ENCODE data around the gene SAMD14.

SAMD14 gene

DNA sequence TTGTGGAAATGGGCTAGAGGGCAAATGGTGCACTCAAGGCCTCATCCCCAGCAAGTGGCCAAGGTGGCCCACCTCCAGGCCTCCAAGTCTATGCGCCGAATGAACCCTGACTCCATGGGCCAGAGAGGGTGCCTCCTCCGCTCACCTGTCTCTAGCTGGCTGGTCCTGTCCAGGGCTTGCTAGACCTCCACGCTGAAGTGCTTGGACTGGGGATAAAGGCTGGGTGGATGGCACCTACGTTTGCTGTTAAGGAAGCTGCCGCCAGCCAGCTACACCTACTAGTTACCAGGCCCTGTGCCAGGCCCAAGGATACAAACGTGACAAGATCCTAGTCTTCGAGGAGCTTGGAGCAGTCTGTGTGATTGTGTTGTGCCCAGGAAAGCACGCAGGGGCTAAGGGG, 35.1 kb upstream of the SAMD14 start:
- no peak for DNase-seq (ENCODE audit: low read depth)

DNA sequence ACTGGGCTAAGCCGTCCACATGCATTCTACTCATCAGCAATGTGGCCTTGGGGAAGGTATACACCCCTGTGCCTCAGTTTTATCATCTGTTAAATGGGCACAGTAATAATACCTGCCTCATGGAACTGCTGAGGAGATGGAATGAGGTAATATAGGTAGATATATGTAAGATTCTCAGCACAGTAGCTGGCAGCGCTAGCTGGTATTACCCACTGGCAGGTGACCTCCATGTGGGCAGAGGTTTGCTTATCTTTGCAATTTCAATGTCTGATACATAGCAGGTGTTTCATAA, 34.7 kb upstream of the SAMD14 start:
- DNase-seq (ENCODE audit: low read depth) = no peak

DNA sequence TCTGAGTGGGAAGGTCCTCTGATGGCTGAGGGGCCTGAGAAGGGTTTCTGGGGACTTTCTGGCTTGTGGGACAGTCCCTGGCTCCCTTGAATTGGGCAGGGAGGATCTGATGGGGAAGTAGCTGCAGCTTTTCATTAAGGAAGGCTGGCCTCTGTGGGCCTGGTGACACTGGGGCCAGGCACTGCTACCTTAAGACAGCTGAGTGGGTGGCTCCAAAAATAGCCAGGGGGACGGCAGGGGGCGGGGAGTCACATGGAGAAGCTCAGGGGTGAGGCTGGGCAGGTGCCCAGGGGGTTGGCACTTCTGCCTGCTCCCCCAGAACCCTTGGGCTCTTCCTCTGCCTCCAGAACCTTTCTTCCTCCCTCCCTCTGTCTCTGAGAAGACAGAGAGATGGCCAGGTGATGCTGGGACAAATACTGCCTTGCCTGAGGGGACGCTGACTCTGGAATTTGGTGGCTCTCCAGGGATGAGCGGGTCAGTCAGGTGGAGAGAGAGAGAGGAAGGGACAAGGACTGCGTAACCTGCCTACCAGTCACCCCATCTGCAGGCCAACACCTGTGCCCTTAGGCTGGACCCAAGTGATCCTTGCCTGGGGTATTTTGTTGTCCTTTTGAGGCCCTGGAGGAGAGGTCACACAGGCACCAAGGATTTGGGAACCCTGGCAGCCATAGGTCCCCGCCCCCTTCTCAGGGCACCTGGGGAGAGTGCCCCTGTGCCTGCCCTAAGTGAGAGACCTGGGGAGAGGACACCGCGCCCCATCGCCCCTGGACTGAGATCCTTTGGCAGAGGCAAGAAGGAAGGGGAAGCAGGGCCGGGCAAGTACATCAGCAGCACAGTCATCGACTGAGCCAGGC, 34.1 kb upstream of the SAMD14 start:
- DNase-seq (ENCODE audit: low read depth) = no peak

DNA sequence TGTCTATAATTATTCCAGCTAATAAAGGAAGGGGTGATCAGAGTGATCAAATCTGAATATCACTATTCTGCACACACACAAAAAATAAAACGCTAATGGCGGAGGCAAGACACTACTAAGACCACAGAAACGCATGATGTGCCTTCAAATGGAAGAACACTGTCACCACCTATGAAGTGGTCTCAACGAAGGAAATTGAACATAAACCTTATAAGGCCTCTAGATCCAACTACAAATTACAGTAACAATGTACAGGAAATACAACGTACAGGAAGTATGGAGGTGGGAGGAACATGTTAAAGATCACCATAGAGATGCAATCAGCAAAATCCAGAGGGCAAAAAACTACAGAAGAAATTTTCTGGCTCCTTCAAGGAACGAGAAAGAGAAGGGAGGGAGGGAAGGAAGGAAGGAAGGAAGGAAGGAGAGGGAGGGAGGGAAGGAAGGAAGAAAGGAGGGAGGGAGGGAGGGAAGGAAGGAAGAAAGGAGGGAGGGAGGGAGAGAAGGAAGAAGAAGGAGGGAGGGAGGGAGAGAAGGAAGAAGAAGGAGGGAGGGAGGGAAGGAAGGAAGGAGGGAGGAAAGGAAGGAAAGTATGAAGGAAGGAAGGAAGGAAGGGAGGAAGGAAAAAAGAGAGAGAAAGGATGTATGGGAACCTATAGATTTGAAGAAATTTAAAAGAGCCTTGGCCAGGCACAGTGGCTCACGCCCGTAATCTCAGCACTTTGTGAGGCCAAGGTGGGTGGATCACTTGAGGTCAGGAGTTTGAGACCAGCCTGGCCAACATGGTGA, 32.7 kb upstream of the SAMD14 start:
- no peak for DNase-seq (ENCODE audit: low read depth)

DNA sequence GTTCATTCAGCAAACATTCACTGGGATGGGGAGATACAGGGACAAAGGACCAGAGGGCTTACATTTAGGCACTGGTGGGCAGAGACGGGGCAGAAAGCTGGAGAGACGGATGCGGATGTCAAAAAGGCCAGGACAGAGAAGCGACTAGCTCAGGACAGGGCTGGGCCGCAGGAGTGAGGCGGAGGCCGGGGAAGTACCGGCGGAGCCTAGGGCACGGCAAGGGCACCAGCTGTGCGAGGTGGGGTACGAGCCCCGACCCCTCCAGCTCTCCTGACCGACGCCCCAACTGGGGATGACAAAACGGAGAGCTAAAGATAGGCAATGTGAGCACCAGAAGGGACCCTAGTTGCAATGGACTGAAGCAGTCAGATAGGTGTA, 31.9 kb upstream of the SAMD14 start:
- no peak for DNase-seq (ENCODE audit: low read depth)

DNA sequence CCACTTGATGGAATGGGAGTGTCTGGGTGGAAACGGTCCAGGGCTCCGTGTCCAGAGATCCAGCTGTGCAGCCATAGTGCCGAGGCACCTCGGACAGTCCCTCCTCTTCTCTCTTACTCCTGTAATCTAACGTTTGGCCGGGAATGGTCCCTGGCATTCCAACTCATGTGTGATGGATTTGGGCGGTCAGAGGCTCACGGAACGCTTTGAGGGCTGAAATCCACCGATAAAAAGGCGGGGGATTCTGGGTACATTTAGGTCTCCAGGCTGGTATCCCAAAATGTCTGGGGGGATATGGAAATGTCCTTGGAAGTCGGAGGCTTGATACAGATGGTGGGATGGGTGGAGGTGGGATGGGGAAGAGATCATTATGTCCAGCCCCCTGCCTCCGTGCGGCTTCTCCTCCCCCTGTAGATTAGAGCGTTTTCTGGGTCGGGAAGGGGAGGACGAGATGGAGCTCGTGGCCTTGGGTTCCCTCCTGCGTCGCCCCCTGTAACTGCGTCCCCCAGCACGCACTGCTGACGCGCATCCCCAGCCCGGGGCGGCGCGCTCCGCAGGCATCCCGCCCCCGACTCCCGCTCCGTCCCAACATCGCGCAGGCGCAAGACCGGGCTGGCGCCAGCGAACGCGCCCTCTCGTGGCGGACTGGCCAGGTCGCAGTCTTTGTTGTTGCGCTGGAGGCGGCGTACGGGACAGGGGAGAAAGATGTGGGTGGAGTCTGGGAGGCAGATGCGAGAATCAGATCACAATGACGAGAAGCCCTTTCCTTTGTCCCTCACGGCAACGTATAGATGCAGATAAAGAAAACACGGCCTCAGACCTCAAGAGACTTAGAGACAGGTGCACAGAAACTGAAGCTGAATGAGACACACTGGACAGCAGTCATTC, 31.3 kb upstream of the SAMD14 start:
- DNase-seq (ENCODE audit: low read depth) = peak; percentile 82

DNA sequence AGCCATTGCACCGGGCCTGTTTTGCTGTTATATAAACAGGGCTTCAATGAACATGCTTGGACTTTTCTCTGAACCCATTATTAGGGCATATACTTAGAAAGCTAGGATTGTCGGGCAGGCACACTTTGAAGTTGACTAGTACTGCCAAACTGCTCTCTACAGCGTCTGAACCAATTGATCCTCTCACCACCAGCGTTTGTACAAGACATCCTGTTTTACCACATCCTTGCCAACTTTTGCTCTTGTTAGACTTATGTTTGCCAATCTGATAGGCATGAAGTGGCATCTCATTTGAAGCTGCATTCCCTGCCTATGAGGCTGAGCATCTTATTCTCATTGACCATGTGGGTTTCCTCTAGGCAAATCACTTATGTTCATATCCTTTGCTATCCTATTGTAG, 27.9 kb upstream of the SAMD14 start:
- DNase-seq (ENCODE audit: low read depth) = no peak

DNA sequence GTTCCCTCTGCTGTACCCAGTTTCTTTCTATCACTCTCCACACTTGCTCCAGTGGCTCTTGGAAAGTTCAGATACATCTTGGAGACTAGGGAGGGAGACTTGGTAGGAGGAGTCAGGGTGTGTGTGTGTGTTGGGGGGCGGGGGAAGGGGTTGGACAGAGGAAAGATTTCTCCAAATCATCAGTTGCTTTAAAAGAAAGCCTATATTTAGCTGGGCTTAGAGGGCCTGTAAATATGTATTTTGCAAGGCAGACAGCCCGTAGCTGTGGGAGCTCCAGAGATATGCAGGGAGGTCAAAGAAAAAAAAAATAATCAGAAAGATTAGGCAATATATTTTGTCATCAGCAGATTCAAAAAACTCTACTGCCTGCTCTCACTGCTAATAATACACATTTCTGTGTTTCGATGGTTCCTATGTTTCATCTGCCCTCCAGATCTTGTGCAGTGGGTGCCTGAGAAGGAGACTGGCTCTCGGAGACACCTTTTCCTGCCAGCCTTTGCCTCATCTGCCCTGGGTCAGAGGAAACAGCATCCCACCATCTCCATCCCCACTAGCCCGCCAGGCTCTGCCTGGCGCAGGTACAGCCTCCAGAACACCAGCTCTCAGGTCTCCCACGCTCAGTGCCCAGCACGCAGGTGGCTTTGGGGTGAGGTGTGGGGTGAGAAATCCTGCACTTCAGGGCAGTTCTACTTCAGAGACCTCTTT, 25.3 kb upstream of the SAMD14 start:
- peak; percentile 75 for DNase-seq (ENCODE audit: low read depth)

DNA sequence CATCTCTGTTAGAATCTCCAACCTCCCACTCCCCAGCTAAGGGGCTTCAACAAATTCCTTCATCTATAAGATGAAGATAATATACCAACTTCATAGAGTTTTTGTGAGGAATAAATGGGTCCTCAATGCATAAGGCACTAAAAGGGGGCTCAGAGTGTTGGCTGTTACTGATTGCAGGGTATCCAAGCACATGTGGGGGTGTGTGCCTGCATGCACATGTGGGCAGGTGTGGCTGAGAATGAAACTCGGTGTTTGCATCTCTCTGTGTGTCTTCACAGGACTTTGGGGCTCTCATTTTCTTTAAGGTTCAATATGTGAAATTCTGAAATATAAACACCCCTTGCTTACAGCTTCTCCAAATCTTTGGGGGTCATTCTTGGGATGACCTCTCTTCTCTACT, 24.6 kb upstream of the SAMD14 start:
- DNase-seq (ENCODE audit: low read depth) = no peak

DNA sequence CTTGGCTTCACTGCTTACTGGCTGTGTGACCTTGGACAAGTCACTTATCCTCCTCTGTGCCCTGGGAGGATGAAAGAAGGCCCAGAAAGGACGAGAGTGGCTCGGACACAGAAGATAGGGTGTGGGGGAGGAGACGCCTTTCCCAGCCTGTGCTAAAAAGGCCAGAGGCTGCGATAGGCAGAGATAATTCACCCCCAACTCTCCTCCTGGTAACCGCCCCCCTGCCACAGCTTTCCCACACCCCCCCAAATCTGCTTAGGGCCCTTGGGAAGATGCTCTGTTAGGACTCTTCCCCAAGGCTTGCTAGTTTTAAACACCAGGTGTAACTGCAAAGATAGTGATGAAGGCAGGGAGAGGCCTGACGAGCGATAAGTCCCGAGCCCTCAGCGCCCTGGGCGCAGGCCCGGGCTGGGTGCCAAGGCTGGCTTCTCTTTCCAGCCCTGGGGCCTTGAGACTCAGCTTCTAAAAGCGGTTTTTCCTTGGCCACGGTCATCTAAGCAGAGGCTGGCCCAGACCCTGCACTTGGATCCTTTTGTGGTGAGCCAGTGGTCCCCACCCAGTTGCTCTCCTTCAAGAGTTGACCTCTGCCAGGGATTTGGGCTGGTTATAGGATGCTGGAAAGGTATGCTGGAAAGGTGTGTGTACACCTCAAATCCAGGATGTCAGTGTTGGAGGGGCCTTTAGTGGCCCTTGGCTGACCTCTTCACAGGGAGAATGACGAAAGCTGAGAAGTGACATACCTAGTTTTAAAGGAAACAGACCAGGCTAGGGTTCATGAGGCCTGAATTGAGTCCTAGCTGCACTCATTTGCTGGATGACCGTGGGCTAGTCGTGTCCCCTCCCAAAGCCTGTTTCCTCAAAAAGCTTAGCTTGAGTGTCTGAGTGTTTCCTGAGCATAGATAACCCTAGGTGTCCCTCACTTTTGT, 24.0 kb upstream of the SAMD14 start:
- DNase-seq (ENCODE audit: low read depth) = no peak

DNA sequence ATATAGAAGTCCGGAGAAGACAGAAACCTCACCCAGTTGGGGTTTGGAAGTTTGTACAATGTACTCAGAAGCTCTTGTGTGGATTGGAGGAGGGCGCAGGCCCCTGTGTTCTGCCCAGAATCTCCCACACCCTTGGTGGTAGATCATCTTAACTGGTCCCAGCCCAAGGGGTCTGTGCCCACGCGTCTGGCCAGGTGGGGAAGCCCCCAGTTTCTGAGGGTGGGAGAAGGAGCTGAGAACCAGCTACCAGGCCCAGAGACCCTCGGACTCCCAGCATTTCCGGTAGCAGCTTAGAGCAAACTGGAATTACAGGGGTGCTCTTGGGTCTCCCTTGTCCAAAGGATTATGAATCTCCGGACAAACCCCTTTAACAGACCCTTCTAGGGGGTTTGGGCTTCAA, 22.8 kb upstream of the SAMD14 start:
- DNase-seq (ENCODE audit: low read depth) = no peak

DNA sequence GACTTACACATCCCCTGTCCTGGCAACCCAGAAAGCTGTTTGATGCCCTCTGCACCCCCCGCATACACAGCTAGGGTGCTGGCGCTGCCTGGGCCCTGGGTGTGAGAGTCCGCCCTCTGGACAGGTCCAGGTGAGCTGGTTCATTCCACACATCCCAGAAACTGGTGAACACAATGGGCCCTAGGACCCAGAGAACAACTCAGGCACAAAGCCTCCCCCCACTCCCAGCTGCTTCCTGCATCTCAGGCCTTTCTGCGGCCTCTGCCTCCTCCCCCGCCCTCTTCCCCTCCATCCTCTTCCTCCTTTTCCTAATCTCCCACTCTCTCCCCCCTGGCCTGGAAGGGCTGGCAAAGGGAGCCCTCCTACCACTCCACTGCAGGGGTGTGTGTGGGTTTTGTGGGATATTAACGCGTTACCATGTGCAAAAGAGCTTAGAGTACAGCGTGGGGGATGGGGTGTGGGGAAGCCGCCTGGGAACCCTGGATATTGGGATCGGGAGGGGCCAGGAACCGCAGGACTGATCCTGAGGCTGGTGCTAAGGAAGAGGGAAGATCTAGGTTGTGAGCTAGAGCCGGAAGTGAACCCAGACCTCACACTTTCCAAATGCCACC, 22.1 kb upstream of the SAMD14 start:
- DNase-seq (ENCODE audit: low read depth) = peak; percentile 86

DNA sequence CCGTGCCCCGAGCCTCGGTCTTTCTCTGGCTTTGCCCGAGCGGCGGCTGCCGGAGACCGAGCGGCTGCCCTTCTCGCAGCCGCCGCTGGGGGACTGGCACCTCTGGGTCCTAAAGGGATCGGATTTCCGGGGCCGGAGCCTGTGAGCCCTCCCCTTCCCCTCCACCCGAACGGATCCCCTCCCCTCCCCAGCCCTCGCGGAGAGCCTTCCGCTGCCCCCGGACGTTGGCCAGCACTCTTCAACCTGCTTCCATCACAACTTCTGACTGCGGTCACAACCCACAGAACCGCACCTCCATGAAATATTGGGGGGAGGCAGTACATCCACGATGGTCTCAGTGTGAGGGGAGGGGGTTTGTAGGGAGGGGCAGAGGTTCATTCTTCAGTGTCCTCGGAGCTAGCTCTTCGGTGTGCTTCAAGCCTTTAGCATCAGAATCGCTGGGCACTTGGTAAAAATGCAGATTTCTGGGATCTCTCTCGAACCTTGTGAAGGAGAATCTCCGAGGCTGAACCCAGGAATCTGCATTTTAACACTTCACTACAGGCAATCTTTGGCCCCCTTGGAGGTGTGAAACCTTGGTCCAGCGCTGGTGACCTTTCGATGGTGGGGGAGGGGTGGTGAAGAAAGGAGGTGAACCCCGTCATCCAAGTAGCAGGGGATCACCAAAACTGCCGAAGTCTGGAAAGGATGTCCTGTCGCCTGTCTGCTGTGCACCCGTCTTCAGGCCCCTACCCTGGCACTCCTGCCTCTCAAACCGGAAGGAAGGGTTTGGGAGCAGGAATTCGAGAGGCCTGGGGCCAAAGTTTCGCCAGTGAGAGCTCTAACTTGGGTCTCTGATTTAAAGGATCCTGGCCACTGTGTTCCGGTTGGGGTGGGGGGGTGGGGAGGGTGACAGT, 21.3 kb upstream of the SAMD14 start:
- peak; percentile 92 for DNase-seq (ENCODE audit: low read depth)

DNA sequence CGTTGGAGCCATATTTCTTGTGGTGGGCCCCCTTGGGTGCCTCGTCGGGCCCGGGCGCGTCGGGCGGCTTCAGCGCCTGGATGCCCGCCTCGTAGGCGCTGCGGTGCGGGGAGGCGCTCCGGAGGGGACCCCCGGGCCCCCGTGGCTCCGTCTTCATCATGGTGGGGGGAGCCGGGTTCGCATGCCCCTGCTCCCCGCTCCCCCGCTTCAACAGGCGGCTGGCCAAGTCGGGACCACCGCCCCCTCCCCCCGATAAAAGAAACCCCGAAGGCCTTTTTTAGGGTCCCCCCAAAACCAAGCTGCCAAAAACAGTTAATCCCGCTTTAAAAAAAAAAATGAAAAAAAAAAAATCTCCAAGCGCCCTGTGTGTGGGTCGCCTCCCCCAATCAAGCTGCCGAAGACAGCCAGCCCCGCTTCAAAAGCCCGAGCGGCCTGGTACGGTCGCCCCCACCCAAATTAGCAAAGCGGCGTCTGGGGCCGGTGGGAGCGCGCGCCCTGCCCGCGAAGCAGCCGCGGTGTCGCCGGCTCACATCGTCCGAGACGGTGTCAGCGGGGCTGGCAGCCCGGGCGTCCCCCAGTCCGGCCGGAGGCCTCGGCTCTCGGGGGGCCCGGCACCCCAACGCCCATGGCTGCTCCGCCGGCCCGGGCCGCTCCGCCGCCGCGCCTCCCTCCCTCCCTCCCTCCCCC, 20.5 kb upstream of the SAMD14 start, which contains the start of gene PPP1R9B:
PPP1R9B (minus strand) TSS at position 324 of the 687 bp plus-strand sequence; CDS start at position 160, 164 bp downstream.
- DNase-seq (ENCODE audit: low read depth) = no peak

DNA sequence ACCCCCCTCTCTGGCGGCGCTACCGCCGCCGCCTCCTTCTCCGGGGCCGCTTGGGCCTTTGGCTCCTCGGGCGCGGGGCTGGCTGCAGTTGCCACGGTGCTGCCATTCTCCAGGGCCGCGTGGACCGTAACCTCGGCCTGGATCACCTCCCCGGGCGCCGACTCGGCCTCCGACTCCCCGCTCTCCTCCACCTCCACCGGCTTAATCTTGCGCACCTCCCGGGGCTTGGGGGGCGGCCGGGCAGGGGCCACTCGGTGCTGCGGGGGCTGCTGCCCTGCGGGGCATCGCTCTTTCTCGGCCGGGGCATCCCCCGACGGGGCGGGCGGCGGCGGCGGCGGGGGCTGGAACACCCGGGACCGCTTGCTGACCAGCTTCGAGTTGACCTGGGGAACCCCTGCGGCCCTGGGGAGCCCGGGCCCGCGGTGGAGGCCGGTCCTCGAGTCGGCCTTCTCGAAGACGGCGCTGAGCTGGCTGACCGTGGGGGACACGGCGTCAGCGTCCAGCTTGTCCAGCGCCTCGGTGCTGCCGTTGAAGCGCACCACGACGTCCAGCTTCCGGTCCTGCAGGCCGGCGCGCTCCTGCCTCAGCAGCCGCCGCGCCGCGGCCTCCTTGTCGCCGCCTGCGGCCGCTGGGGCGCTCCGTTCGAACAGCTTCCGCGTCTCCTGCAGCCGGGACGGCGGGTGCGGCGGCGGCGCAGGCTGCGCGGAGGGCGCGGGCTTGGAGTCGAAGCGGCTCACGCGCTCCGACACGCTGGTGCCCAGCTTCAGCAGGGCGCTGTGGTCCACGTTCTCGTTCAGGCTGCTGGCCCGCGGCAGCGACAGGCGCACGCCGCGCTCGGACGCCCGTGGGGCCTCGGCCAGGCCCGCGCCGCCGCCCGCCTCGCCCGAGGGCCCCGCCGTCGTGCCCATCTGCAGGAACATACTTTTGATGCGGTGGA, 19.7 kb upstream of the SAMD14 start:
- DNase-seq (ENCODE audit: low read depth) = peak; percentile 69

DNA sequence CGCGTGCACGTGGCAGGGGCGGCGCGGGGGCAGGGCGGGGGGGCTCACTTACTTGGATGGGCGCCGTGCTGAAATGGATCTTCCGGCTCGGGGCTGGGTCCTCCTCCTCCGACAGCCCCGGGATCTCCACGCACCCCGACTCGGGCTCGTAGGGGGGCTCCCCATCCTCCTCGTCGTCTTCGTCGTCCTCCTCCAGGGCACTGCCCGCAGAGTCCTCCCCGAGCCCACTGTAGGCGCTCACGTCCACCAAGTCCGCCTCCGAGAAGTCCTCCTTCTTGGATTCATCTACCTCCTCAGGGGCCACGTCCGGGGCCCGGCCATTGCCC, 19.1 kb upstream of the SAMD14 start:
- DNase-seq (ENCODE audit: low read depth) = no peak

DNA sequence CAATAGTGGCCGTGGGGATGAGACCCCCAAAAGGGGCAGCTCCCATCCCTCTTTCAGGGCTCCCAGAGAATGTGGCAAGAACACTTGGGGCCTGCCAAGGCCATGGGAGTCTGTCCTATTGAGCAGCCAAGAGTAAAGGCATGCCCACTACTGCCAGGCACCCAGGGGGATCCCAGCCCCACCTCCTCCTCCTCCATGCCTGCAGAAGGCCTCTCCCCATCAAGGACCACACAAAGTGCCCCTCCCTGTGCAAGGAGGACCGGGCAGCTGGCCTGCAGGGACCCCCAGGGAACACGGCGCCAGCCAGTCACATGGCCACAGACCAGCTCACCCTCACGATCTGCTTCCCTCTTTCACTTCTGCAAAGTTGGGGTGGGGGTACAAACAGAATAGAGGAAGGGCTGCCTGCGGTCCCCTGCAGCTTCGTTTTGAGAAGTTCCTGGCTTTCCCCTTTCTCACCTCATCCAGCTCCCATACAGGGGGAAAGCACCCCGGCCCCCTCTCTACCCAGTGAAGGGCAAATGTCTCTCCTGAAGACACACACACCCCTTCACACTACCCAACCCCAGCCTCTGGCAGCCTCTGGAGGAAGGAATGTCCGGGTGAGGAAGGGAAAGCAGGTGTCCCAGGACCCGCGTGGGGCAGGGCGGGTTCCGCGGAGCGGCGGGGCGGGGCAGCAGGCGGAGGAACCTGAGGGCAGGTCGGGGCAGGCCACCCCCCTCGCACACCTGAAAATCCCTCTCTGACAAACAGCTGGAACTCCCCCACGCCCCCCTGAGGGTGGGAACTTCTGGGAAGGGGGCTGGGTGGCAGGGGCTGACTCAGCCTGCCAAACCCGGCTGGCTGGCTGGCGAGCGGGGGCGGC, 18.5 kb upstream of the SAMD14 start:
- DNase-seq (ENCODE audit: low read depth) = no peak

Data from iris pigment epithelial cell (primary cell).